K562 (cell line): ENCODE results near the gene NCOA3. TPM values are rescaled to one million over a fixed set of nuclear protein-coding genes. Genes with fewer than 3 reads are reported as not detected.

Source experiments
- EHMT2 ChIP-seq: fragments of 450-650 bp; IDR thresholded peaks from 2 replicates; pipeline ENCODE4 v1.6.1; 2018; ENCODE audit warnings: antibody characterized with exemption
- HDGF ChIP-seq: fragments of 450-650 bp; IDR thresholded peaks from 2 replicates; pipeline ENCODE4 v1.6.1; 2016
- KAT2B ChIP-seq: IDR thresholded peaks from one replicate; pipeline ENCODE4 v1.6.1; 2012; ENCODE audit warnings: low read depth, mild to moderate bottlenecking, control low read depth, inconsistent platforms, low read length, moderate library complexity
- KLF6 ChIP-seq: fragments of 250-450 bp; sonication (Bioruptor Pico); IDR thresholded peaks from 2 replicates; pipeline ENCODE4 v1.4.0; 2020; ENCODE audit warnings: mild to moderate bottlenecking, moderate library complexity, borderline replicate concordance
- MLLT1 ChIP-seq, 2 experiments: fragments of 450-650 bp; IDR thresholded peaks; 2 replicates each; pipeline ENCODE4 v1.6.1; 2016
- NCOA6 ChIP-seq: fragments of 450-650 bp; IDR thresholded peaks from 2 replicates; pipeline ENCODE4 v1.6.1; 2017; ENCODE audit warnings: mild to moderate bottlenecking
- NFYB ChIP-seq: IDR thresholded peaks from 2 replicates; pipeline ENCODE4 v1.6.1; 2011; ENCODE audit warnings: mild to moderate bottlenecking, moderate library complexity; ENCODE audit not compliant: insufficient read length; ENCODE audit errors: extremely low read depth
- PHF20 ChIP-seq: fragments of 450-650 bp; IDR thresholded peaks from 2 replicates; pipeline ENCODE4 v1.6.1; 2018; ENCODE audit not compliant: partially characterized antibody
- PRDM10 ChIP-seq: fragments of 450-650 bp; IDR thresholded peaks from 2 replicates; pipeline ENCODE4 v1.6.1; 2018; ENCODE audit not compliant: partially characterized antibody
- RFX1 ChIP-seq: fragments of 450-650 bp; IDR thresholded peaks from 2 replicates; pipeline ENCODE4 v1.6.1; 2016; ENCODE audit warnings: mild to moderate bottlenecking, moderate library complexity
- TFE3 ChIP-seq: fragments of 450-650 bp; formaldehyde crosslinking; IDR thresholded peaks from 2 replicates; pipeline ENCODE4 v1.4.0; 2020; ENCODE audit warnings: mild to moderate bottlenecking, mixed read lengths
- ZFP30 ChIP-seq: fragments of 250-450 bp; sonication (Bioruptor Pico); IDR thresholded peaks from 2 replicates; pipeline ENCODE4 v1.8.0; 2022; ENCODE audit warnings: moderate library complexity, mild to moderate bottlenecking, inconsistent platforms, borderline replicate concordance
- ZNF184 ChIP-seq: sonication (generic); formaldehyde crosslinking; IDR thresholded peaks from 2 replicates; pipeline ENCODE4 v1.5.0; 2020; ENCODE audit warnings: missing genetic modification reagents
- ZNF282 ChIP-seq: sonication (generic); formaldehyde crosslinking; IDR thresholded peaks from 2 replicates; pipeline ENCODE4 v1.8.1; 2023; ENCODE audit warnings: missing genetic modification reagents
- polyA plus RNA-seq, 8 experiments: library from polyadenylated mRNA; depleted of rRNA in 4 of 8; stranded (reverse) in 5 of 8; unstranded in 3 of 8; fragments of >200 nt; fragmentation: Nextera tagmentation in 2 of 8; fragmentation: Illumina TruSeq in 1 of 8; extraction: Ambion mirVana in 2 of 8; extraction: Trizol in 1 of 8; gene quantifications; 2 replicates each; pipeline versions ENCODE4 v1.2.1 to v1.2.3, GENCODE V29; 2011 to 2014; ENCODE audit warnings: inconsistent platforms in 1 of 8, missing spikeins in 1 of 8
- total RNA-seq, 7 experiments: library from RNA; depleted of rRNA in 6 of 7; stranded (reverse); fragments of >200 nt in 6 of 7; fragmentation: Illumina TruSeq in 2 of 7; extraction: Trizol in 2 of 7; gene quantifications; 2 replicates each; pipeline versions ENCODE4 v1.2.1 to v1.2.3, GENCODE V29; 2011 to 2021; ENCODE audit warnings: low replicate concordance in 1 of 7
- TF ChIP-seq, protein P1 (sequence below): fragments of 450-650 bp; IDR thresholded peaks from 2 replicates; pipeline ENCODE4 v1.6.1; 2016; ENCODE audit warnings: borderline replicate concordance

NCOA3 gene
- total and polyA plus RNA-seq, 9 of the 15 experiments (the other 6 are each of a cell fraction or from before 2014, with no cell fraction given): 3.2 to 24.3 (median 14.4) TPM

GRCh38 chr20:47500554-47500953, 1.1 kb upstream of the NCOA3 start (continued):
- TF ChIP-seq PRDM10 (peak; percentile 51), PHF20 (peak; percentile 33), ZNF184 (CRISPR knock-in tag) (no peak), NCOA6 (no peak), ZFP30 (CRISPR knock-in tag) (no peak), NFYB (no peak), HDGF (peak; percentile 66; the same call in 1 of the 2 replicates), RFX1 (0 out of 2 replicates have a peak, but pooled peaks have one; percentile 0), EHMT2 (0 out of 2 replicates have a peak, but pooled peaks have one; percentile 14), MLLT1 (IDR thresholded peaks at IDR 0.05) (no peak), KLF6 (no peak), ZNF282 (no peak), TFE3 (CRISPR knock-in tag) (no peak), KAT2B (no peak)
- TF ChIP-seq, protein P1, sequence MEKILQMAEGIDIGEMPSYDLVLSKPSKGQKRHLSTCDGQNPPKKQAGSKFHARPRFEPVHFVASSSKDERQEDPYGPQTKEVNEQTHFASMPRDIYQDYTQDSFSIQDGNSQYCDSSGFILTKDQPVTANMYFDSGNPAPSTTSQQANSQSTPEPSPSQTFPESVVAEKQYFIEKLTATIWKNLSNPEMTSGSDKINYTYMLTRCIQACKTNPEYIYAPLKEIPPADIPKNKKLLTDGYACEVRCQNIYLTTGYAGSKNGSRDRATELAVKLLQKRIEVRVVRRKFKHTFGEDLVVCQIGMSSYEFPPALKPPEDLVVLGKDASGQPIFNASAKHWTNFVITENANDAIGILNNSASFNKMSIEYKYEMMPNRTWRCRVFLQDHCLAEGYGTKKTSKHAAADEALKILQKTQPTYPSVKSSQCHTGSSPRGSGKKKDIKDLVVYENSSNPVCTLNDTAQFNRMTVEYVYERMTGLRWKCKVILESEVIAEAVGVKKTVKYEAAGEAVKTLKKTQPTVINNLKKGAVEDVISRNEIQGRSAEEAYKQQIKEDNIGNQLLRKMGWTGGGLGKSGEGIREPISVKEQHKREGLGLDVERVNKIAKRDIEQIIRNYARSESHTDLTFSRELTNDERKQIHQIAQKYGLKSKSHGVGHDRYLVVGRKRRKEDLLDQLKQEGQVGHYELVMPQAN: peak; percentile 30; the same call in 1 of the 2 replicates
